ENCODE data around the gene MAPK1. TPM values are rescaled to one million over a fixed set of nuclear protein-coding genes. Genes with fewer than 3 reads are reported as not detected.
"Not testable (repeated sequence)": the region's sequence is repeated elsewhere in the genome, so short reads cannot be mapped to it uniquely, and the experiment has no call there.

Gene MAPK1
- total and polyA plus RNA-seq, 11 donors = 8.0 to 140 (median 105) TPM

DNA sequence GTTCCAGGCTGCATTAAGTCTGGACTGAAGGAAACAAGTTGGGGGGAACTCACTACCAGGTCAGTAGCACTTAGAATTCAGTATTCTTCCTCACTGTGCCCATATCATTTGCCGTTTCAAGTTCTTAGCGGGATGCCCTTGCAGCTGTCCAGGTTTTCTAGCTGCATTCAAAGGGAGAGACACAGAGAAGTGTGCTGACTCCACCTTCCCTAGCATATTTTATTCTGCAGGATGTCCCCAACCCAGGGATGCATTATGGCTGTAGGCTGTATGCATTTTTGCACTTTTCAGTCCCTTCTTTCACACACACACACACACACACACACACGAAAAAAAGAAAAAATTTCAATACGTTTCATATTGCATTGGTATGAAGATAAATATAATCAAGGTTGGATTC, 35.8 kb upstream of the MAPK1 start:
- WGBS, 4 donors = 89 to 93% (median 90%) methylated on average over 4 of the region's 4 CpGs
- no peak overlapping the region for H3K27ac ChIP-seq
- H3K4me3 ChIP-seq = no peak overlapping the region
- no peaks in the 10 kb centered on the region for H3K9me3 ChIP-seq
- no peaks in the 10 kb centered on the region for H3K4me1 ChIP-seq
- no peaks in the 10 kb centered on the region for H3K27me3 ChIP-seq
- H3K36me3 ChIP-seq = peaks cover 0 to 4% (median 0%) of the 10 kb centered on the region in 9 donors
- ATAC-seq (no peak), DNase-seq (no peak)
- intact Hi-C loops (cut with DNase I) = loop anchor here in 1 of 10 donors (10.0 kb wide), 1 partner anchor 168 kb away; the partner anchor contains the start of gene YPEL1
- TF ChIP-seq, protein P1, sequence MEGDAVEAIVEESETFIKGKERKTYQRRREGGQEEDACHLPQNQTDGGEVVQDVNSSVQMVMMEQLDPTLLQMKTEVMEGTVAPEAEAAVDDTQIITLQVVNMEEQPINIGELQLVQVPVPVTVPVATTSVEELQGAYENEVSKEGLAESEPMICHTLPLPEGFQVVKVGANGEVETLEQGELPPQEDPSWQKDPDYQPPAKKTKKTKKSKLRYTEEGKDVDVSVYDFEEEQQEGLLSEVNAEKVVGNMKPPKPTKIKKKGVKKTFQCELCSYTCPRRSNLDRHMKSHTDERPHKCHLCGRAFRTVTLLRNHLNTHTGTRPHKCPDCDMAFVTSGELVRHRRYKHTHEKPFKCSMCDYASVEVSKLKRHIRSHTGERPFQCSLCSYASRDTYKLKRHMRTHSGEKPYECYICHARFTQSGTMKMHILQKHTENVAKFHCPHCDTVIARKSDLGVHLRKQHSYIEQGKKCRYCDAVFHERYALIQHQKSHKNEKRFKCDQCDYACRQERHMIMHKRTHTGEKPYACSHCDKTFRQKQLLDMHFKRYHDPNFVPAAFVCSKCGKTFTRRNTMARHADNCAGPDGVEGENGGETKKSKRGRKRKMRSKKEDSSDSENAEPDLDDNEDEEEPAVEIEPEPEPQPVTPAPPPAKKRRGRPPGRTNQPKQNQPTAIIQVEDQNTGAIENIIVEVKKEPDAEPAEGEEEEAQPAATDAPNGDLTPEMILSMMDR (IDR thresholded peaks at IDR 0.05) = no peak
- TF ChIP-seq POLR2A (IDR thresholded peaks at IDR 0.05) = no peak

DNA sequence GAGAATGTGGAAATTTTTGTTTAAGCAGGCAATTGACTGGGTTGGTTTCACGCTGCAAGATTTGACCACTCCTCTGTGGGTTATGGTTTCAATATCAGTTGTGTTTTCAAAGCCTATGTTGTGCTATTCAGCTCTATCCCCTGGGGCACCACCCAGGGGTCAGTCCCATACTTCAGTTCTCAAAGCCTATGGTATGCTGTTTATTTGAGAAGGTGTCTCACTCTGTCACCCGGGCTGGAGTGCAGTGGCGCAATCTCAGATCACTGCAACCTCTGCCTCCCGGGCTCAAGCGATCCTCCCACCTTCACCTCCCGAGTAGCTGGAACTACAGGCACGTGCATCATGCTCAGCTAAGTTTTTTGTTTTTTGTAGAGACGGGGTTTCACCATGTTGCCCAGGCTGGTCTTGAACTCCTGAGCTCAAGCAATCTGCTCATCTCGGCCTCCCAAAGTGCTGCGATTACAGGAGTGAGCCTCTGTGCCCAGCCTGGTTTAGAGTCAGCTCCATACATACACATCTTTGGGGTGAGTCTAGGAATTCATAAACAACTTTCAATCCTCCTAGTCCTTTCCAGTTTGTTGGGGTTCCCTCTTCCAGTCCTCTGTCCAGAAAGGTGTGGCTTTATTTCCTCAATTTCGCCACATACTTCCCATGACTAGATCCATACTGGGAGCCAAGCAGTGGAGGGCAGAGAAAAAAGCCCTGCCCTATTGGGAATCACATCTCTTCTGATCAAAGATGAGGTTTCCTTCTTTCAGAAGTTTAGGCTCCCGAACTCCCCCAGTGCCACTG, 35.0 kb upstream of the MAPK1 start:
- Histone ChIP-seq H3K27me3 (no peaks in the 10 kb centered on the region), H3K27ac (no peak overlapping the region), H3K36me3 (peaks cover 0 to 4% (median 0%) of the 10 kb centered on the region in 9 donors), H3K4me1 (no peaks in the 10 kb centered on the region), H3K4me3 (no peak overlapping the region), H3K9me3 (no peaks in the 10 kb centered on the region)
- intact Hi-C loops (cut with DNase I) = loop anchor here in 1 of 10 donors (10.0 kb wide), 1 partner anchor 168 kb away; the partner anchor contains the start of gene YPEL1
- DNase-seq (no peak), ATAC-seq (no peak)
- WGBS, 4 donors = 91 to 96% (median 92%) methylated on average over 12 of the region's 12 CpGs
- TF ChIP-seq, protein P1 (IDR thresholded peaks at IDR 0.05) = no peak
- TF ChIP-seq POLR2A (IDR thresholded peaks at IDR 0.05) = no peak

DNA sequence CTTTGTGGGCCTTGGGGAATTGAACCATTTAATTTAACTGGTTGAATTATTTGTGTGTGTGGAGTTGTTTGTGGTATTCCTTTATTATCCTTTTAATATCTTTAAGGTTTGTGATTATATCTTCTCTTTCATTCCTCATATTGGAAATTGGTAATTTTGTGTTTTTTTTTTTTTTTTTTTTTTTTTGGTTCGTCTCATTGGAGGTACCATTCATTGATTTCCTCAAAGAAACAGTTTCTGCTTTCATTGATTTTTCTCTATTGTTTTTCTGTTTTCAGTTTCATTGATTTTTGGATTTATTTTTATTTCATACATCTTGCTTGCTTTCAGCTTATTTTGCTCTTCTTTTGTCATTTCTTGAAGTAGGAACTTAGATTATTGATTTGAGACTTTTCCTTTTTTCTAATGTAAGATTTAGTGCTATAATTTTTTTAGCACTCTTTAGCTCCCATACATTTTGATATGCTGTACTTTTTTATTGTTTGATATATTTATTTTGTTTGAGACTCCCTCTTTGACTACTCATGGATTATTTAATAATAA, 31.0 kb upstream of the MAPK1 start:
- ATAC-seq (no peak), DNase-seq (no peak)
- Histone ChIP-seq H3K36me3 (no peaks in the 10 kb centered on the region), H3K27ac (no peak overlapping the region), H3K9me3 (peaks cover 0 to 4% (median 0%) of the 10 kb centered on the region in 12 donors), H3K4me1 (no peaks in the 10 kb centered on the region), H3K27me3 (no peaks in the 10 kb centered on the region), H3K4me3 (no peak overlapping the region)
- 59 to 85% (median 78%) methylated on average over 1 of the region's 1 CpG for WGBS, 4 donors
- intact Hi-C loops (cut with DNase I) = no loop called here
- TF ChIP-seq, protein P1 (IDR thresholded peaks at IDR 0.05) = no peak
- TF ChIP-seq POLR2A (IDR thresholded peaks at IDR 0.05) = no peak

DNA sequence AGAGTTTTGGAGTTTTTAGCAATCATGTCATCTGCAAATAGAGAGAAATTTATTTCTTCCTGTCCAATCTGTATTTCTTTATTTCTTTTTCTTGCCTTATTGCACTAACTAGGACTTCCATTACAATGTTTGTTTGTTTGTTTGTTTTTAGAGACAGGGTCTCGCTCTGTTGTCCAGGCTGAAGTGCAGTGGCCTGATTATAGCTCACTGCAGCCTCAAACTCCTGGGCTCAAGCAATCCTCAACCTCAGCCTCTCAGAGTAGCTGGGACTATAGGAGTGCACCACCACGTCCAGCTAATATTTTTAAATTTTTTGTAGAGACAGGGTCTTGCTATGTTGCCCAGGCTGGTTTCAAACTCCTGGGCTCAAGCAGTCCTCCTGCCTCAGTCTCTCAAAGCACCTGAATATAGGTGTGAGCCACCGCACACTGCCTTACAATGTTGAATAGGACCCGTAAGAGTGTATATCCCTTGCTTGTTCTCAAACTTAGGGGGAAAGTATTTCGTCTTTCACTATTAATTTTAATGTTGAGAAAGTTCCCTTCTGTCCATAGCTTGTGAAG, 29.6 kb upstream of the MAPK1 start:
- peaks cover 0 to 4% (median 0%) of the 10 kb centered on the region in 12 donors for H3K9me3 ChIP-seq
- H3K27me3 ChIP-seq = no peaks in the 10 kb centered on the region
- 94 to 98% (median 96%) methylated on average over 5 of the region's 5 CpGs for WGBS, 4 donors
- H3K4me3 ChIP-seq = no peak overlapping the region
- TF ChIP-seq POLR2A (IDR thresholded peaks at IDR 0.05) = no peak
- TF ChIP-seq, protein P1 (IDR thresholded peaks at IDR 0.05) = no peak
- H3K4me1 ChIP-seq = no peaks in the 10 kb centered on the region
- H3K36me3 ChIP-seq = no peaks in the 10 kb centered on the region
- intact Hi-C loops (cut with DNase I) = no loop called here
- ATAC-seq (no peak), DNase-seq (no peak)
- H3K27ac ChIP-seq = no peak overlapping the region

DNA sequence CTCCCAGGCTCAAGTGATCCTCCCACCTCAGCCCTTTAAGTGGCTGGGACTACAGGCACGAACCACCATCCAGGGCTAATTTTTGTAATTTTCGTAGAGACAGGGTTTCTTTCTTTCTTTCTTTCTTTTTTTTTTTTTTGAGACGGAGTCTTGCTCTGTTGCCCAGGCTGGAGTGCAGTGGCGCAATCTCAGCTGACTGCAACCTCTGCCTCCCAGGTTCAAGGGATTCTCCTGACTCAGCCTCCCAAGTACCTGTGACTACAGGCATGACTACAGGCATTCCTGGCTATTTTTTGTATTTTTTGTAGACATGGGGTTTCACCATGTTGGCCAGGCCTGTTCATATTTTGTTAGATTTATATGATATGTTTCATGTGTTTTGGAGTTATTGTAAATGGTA, 28.8 kb upstream of the MAPK1 start:
- H3K27ac ChIP-seq; H3K9me3 ChIP-seq; DNase-seq; ATAC-seq; H3K4me1 ChIP-seq; H3K4me3 ChIP-seq; intact Hi-C loops (cut with DNase I); H3K36me3 ChIP-seq; H3K27me3 ChIP-seq: not testable (repeated sequence)
- 88 to 93% (median 90%) methylated on average over 4 of the region's 4 CpGs for WGBS, 4 donors

Data from heart left ventricle (tissue), 16 donors.